HG03108 (cell line): ENCODE results near the gene TPCN2.

Experiments
- ATAC-seq: cut with Tn5 transposase; IDR thresholded peaks from one replicate; pipeline ENCODE4 v1.9.1; 2021; ENCODE audit warnings: moderate library complexity; ENCODE audit not compliant: unreplicated experiment

TPCN2 gene

DNA sequence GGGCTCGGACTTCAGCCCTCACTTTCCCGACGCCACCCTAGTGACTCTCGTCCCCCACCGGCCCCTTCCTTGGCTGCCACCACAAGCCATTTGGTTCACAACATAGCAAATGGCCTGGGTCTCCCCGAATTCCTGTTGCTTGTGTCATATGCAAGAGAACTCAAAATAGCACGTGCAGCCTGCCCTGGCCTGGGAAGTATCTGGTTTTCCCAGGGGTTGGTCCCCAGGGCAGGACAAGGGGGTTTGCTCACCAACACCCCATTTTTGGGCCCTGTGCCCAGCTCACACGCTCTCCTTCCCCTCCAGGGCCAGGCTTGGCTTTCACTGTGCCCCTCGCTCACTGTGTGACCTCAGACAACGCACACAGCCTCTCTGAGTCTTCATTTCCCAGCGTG lies 12.8 kb upstream of the TPCN2 start:
- no peak for ATAC-seq

- ATAC-seq: no peak
Measured at GRCh38 chr11:69037074-69037473, 11.7 kb upstream of the TPCN2 start.

DNA sequence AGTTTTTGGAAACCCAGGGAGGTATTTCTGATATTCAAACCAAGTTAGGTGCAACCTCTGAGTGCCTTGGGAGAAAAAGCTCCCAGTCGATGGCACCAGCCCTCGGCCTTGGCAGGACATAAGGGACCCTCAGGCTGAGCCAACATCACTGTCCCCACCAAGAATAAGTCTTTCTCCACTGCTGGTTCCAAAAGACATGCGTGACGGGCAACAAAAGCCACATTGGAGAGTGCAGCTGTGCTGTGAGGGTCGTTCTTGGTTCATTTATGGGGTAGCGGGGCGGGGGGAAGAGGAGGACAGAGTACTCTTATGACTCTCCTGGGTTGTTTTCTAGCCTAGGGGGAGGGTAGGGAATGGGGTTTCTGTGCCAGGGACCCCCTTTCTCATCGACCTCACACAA lies 11.2 kb upstream of the TPCN2 start:
- ATAC-seq: no peak

DNA sequence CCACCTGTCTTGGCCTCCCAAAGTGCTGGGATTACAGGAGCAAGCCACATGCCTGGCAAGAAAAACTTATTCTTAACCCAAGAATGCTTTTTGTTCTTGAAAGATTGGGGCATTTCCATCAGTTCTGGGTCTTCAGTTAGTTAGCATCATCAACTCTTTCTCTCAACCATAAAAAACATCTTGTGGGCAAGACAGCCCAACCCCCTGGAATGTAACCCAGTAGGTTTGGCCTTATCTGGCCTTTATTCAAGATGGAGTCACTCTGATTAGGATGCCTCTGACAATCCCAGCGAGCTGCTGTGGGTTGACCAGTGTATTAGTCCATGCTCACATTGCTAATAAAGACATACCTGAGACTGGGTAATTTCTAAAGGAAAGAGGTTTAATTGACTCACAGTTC lies 9.2 kb upstream of the TPCN2 start:
- ATAC-seq: no peak

- no peak for ATAC-seq
Measured at GRCh38 chr11:69040051-69040450, 8.7 kb upstream of the TPCN2 start.

DNA sequence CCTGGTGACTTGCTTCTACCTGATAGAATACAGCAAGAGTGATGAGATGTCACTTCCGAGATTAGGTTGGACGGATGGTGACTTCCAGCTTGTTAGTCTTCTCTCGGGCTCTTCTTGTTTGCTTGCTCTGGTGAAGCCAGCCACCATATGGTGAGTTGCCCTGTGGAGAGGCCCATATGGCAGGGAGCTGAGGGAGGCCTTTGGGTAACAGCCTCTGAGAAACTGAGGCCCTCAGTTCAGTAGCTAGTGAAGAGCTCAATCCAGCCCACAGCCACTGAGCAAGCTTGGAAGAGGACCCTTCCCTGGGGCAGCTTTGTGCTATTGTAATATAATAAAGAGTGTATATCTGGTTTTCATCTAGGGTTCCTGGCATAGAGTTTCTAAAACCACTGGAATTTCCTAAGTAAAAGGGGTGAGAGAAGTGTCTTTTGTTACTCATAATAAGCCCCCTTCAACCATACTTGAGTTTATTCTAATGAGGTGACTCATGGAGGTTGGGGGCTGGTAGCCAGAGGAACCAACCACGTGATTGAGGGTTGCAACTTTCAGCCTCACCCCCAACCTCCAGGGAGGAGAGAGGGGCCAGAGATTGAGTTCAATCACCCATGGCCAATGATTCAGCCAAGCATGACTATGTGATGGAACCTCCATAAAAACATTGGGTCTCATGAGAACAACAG lies 8.0 kb upstream of the TPCN2 start:
- ATAC-seq: no peak

DNA sequence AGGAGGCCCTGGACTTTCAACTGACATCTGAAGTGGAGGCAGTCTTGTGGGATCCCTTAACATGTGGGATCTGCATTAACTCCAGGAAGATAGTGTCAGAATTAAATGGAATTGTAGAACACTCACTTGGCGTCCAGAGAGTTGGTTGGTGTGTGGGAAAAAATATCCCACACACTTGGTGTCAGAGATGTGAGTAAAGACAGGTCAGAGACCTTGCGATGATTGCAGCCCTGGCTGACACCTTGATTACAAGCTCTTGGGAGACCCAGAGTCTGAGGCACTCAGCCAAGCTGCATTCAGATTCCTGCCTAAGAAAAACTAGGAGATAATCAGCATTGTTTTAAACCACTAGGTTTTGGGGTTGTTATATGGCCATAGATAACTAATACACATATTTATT lies 7.2 kb upstream of the TPCN2 start:
- no peak for ATAC-seq

DNA sequence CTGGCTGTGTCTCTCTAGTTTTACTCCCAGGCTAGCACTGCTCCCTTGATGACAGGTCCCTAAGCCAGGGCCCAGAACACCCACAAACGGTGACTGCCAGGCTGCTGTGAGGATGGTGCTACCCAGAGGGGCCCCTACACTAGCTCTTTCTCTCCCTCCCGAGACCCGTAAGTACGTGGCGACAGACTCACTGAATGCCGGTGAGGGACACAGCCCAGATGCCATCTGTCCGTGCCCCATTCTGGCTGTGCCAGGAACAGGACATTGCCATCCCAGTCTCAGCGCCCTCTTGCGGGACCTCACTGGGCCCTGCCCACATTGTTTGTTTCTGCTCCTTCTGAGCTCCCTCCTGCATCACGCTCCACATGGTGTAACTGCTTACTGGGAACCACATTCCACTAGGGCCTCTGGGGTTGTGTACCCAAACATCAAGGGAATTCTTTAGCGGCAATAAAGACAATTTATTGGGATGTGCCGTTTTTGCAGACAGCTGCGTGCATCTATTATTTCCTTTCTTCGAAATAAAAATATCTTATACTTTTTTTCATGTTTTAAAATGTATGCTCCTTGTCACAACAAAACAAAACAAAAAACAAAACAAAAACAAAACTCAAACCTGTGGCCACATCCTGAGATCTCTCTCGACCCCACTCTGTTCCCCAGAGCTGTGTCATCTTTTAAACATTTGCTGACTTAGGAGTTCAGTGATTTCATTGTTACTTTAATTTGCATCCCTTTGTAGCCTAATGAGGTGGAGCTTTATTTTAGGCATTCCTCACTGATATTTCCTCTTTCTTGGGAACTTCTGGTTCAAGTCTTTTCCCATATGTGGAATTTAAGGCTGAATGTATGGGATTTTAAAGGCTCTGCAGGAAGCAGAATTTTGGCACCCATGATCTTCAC lies 4.4 kb upstream of the TPCN2 start:
- ATAC-seq: no peak

- no peak for ATAC-seq
Measured at GRCh38 chr11:69048031-69048693, 570 bp upstream of the TPCN2 start.

DNA sequence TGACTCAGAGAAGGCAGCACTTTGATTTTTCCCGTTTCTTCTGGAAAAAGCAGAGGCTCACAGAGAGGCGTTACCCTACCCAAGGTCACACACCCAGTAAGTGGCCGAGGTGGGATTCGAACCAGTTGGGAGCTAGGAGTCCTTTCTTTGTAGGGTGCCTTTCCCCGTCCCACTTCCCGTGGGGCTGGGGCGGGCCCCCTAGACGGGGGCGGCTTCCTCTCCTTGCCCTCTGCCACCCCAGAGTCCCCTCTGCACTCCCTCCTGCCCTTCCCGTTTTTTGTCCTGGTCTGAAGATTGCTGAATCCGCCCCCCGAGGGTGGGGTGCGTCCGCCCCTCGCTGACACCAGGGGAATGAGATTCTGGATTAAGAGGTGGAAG lies 747 bp downstream of the TPCN2 start:
- ATAC-seq: no peak

GRCh38 chr11:69050592-69051380 lies 2.1 kb downstream of the TPCN2 start:
- ATAC-seq: no peak

GRCh38 chr11:69051381-69052342 lies 2.9 kb downstream of the TPCN2 start:
- ATAC-seq: no peak

GRCh38 chr11:69052343-69053168 lies 3.8 kb downstream of the TPCN2 start:
- no peak for ATAC-seq

DNA sequence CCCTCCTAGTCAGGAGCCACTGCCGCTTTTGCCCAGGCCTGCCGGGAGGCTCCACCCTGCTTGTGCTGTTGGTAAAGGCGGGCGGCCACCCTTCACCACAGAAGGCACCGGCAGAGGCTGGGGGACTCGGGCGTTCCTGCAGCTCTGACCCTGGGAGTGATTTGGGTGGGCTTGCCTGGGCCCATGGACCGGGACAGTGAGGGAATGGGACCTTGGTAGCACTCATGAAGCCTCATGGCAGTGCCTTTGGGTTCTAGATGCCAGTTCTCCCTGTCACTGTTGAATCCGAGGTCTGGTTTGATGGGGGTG lies 4.4 kb downstream of the TPCN2 start:
- no peak for ATAC-seq

- ATAC-seq: no peak
Measured at GRCh38 chr11:69053546-69054396, 5.0 kb downstream of the TPCN2 start.

DNA sequence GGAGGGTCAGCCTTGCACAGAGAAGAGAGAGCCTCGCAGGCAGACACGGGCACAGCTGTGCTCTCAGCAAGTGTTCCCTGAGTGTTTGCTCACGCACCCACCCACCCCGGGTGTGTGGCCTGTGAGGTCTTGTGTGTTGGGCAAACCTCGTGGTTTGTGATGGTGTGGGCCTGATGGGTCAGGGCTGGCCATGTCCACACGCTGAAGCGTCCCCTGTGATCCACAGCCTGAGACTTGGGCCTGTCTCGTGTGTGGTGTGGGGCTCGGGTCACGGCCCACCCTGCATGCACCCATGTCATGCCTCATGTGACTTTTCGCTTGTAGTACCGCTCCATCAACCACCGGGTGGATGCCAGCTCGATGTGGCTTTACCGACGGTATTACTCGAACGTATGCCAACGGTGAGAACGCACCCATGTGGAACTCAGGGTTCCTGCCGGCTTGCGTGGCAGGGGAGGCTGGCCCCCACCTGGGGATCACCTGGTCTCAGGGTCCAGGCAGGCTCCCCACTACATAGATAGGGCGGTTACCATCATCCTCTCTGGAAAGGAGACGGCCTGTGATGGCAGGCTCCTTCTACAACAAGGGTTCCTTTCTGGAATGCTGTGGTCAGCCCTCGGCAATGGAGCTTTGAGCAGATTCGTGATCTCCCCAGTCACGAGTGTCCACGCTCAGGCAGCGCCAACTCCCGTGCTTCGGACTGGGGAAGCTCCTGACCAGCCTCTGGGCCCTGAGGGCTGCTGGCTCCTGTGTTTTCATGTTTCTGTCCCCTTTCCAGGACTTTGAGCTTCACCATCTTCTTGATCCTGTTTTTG lies 5.9 kb downstream of the TPCN2 start:
- ATAC-seq: no peak

- ATAC-seq: no peak
Measured at GRCh38 chr11:69055212-69055586, 6.5 kb downstream of the TPCN2 start.
